ENCODE results near the gene SSBP3.

The SSBP3 gene

GRCh38 chr1:54300401-54300800 is 105.8 kb downstream of the SSBP3 start:
- H3K9ac ChIP-seq (ENCODE audit: low read length): no peak overlapping the region
- no peaks in the 10 kb centered on the region for H3K79me2 ChIP-seq (ENCODE audit: insufficient read depth, low read length)
- no peaks in the 10 kb centered on the region for H3K36me3 ChIP-seq (ENCODE audit: low read length)
- H3K4me2 ChIP-seq (ENCODE audit: low read depth, low read length, poor library complexity, severe bottlenecking): no peak overlapping the region
- H2AFZ ChIP-seq (ENCODE audit: low read depth, low read length, severe bottlenecking): no peak overlapping the region
- H3K27me3 ChIP-seq (ENCODE audit: low read length): no peaks in the 10 kb centered on the region
- no peak overlapping the region for H3K4me3 ChIP-seq (ENCODE audit: insufficient read depth, low read length, poor library complexity, severe bottlenecking)
- no peaks in the 10 kb centered on the region for H4K20me1 ChIP-seq (ENCODE audit: low read depth, low read length)
- no peaks in the 10 kb centered on the region for H3K9me2 ChIP-seq (replicated peaks; ENCODE audit: insufficient read depth, low read length)
- H3F3A ChIP-seq (ENCODE audit: insufficient read depth): no peaks in the 10 kb centered on the region
- TF ChIP-seq EZH2phosphoT487 (conservative IDR thresholded peaks at IDR 0.05; ENCODE audit: low read length) (no peak), CTCF (IDR thresholded peaks at IDR 0.05; ENCODE audit: insufficient read depth, low read length, poor library complexity, severe bottlenecking) (no peak)
- H3K27ac ChIP-seq (ENCODE audit: low read depth, low read length): no peak overlapping the region
- no peaks in the 10 kb centered on the region for H3K9me3 ChIP-seq (ENCODE audit: insufficient read depth, low read length)

GRCh38 chr1:54299037-54299436 is 107.2 kb downstream of the SSBP3 start:
- no peak overlapping the region for H3K9ac ChIP-seq (ENCODE audit: low read length)
- TF ChIP-seq EZH2phosphoT487 (conservative IDR thresholded peaks at IDR 0.05; ENCODE audit: low read length) (no peak), CTCF (IDR thresholded peaks at IDR 0.05; ENCODE audit: insufficient read depth, low read length, poor library complexity, severe bottlenecking) (no peak)
- no peaks in the 10 kb centered on the region for H3K36me3 ChIP-seq (ENCODE audit: low read length)
- H3K4me2 ChIP-seq (ENCODE audit: low read depth, low read length, poor library complexity, severe bottlenecking): no peak overlapping the region
- H4K20me1 ChIP-seq (ENCODE audit: low read depth, low read length): 0 out of 2 replicates have a peak, but pooled peaks cover 4% of the 10 kb centered on the region
- no peak overlapping the region for H3K4me3 ChIP-seq (ENCODE audit: insufficient read depth, low read length, poor library complexity, severe bottlenecking)
- no peaks in the 10 kb centered on the region for H3K9me3 ChIP-seq (ENCODE audit: insufficient read depth, low read length)
- no peaks in the 10 kb centered on the region for H3K79me2 ChIP-seq (ENCODE audit: insufficient read depth, low read length)
- H3K9me2 ChIP-seq (replicated peaks; ENCODE audit: insufficient read depth, low read length): no peaks in the 10 kb centered on the region
- no peaks in the 10 kb centered on the region for H3K27me3 ChIP-seq (ENCODE audit: low read length)
- H2AFZ ChIP-seq (ENCODE audit: low read depth, low read length, severe bottlenecking): no peak overlapping the region
- no peak overlapping the region for H3K27ac ChIP-seq (ENCODE audit: low read depth, low read length)
- no peaks in the 10 kb centered on the region for H3F3A ChIP-seq (ENCODE audit: insufficient read depth)

GRCh38 chr1:54298284-54299033 is 107.7 kb downstream of the SSBP3 start:
- TF ChIP-seq EZH2phosphoT487 (conservative IDR thresholded peaks at IDR 0.05; ENCODE audit: low read length) (no peak), CTCF (IDR thresholded peaks at IDR 0.05; ENCODE audit: insufficient read depth, low read length, poor library complexity, severe bottlenecking) (no peak)
- no peak overlapping the region for H3K4me2 ChIP-seq (ENCODE audit: low read depth, low read length, poor library complexity, severe bottlenecking)
- H3K79me2 ChIP-seq (ENCODE audit: insufficient read depth, low read length): no peaks in the 10 kb centered on the region
- H3K9me3 ChIP-seq (ENCODE audit: insufficient read depth, low read length): no peaks in the 10 kb centered on the region
- 0 out of 2 replicates have a peak, but pooled peaks cover 4% of the 10 kb centered on the region for H4K20me1 ChIP-seq (ENCODE audit: low read depth, low read length)
- no peak overlapping the region for H2AFZ ChIP-seq (ENCODE audit: low read depth, low read length, severe bottlenecking)
- no peaks in the 10 kb centered on the region for H3K9me2 ChIP-seq (replicated peaks; ENCODE audit: insufficient read depth, low read length)
- H3F3A ChIP-seq (ENCODE audit: insufficient read depth): no peaks in the 10 kb centered on the region
- H3K27ac ChIP-seq (ENCODE audit: low read depth, low read length): no peak overlapping the region
- no peaks in the 10 kb centered on the region for H3K27me3 ChIP-seq (ENCODE audit: low read length)
- H3K4me3 ChIP-seq (ENCODE audit: insufficient read depth, low read length, poor library complexity, severe bottlenecking): no peak overlapping the region
- no peak overlapping the region for H3K9ac ChIP-seq (ENCODE audit: low read length)
- H3K36me3 ChIP-seq (ENCODE audit: low read length): no peaks in the 10 kb centered on the region
